GM12875 (cell line): ENCODE results near the gene ZNRF1.

Experiments
- H3K4me3 ChIP-seq: one replicate; pipeline ENCODE4 v1.5.1; 2011; ENCODE audit warnings: low read depth, low read length, control low read depth
- CTCF ChIP-seq: IDR thresholded peaks from 2 replicates; pipeline ENCODE4 v1.5.1; 2011; ENCODE audit warnings: low read depth, mild to moderate bottlenecking, control low read depth, inconsistent platforms, low read length, moderate library complexity, borderline replicate concordance; ENCODE audit not compliant: insufficient read depth

Gene ZNRF1

GRCh38 chr16:75062135-75062975, 63.5 kb downstream of the ZNRF1 start:
- no peak overlapping the region for H3K4me3 ChIP-seq
- TF ChIP-seq CTCF = no peak

GRCh38 chr16:75062976-75063346, 64.1 kb downstream of the ZNRF1 start:
- H3K4me3 ChIP-seq = no peak overlapping the region
- TF ChIP-seq CTCF = no peak

GRCh38 chr16:75063549-75064088, 64.8 kb downstream of the ZNRF1 start:
- no peak overlapping the region for H3K4me3 ChIP-seq
- TF ChIP-seq CTCF = no peak

GRCh38 chr16:75064403-75065148, 65.8 kb downstream of the ZNRF1 start:
- no peak overlapping the region for H3K4me3 ChIP-seq
- TF ChIP-seq CTCF = no peak

GRCh38 chr16:75065149-75065505, 66.3 kb downstream of the ZNRF1 start:
- TF ChIP-seq CTCF = no peak
- H3K4me3 ChIP-seq = no peak overlapping the region

GRCh38 chr16:75065521-75066149, 66.8 kb downstream of the ZNRF1 start:
- no peak overlapping the region for H3K4me3 ChIP-seq
- no peak for TF ChIP-seq CTCF
